SU-DHL-6 (cell line): ENCODE measurements around the gene ACYP1.

Experiments used
- H2AFZ ChIP-seq: fragments of 200-600 bp; sonication (generic); 2 replicates; pipeline ENCODE4 v1.6.1; 2014; ENCODE audit warnings: low read depth, mild to moderate bottlenecking, moderate library complexity, mixed read lengths, antibody characterized with exemption, low read length; ENCODE audit not compliant: severe bottlenecking
- H3F3A ChIP-seq: fragments of 200-600 bp; shearing (Covaris generic); 2 replicates; pipeline ENCODE4 v1.6.0; 2016; ENCODE audit warnings: antibody characterized with exemption, mild to moderate bottlenecking; ENCODE audit not compliant: insufficient read depth
- H3K27ac ChIP-seq: fragments of 200-600 bp; sonication (generic); 2 replicates; pipeline ENCODE4 v1.5.1; 2016; ENCODE audit warnings: low read depth, mild to moderate bottlenecking, low read length, moderate library complexity, mixed read lengths
- H3K27me3 ChIP-seq: fragments of 200-600 bp; sonication (generic), shearing (Covaris generic); 2 replicates; pipeline ENCODE4 v1.6.0; 2014; ENCODE audit warnings: mild to moderate bottlenecking, low read length
- H3K36me3 ChIP-seq: fragments of 200-600 bp; sonication (generic); 2 replicates; pipeline ENCODE4 v1.6.1; 2014; ENCODE audit warnings: mild to moderate bottlenecking, low read length, mixed read lengths
- H3K4me2 ChIP-seq: fragments of 300-600, 200-600 bp; shearing (Covaris generic), sonication (generic); 2 replicates; pipeline ENCODE4 v1.6.0; 2014; ENCODE audit warnings: low read length, low read depth, mild to moderate bottlenecking; ENCODE audit not compliant: poor library complexity, severe bottlenecking
- H3K4me3 ChIP-seq: fragments of 200-600 bp; sonication (generic); 2 replicates; pipeline ENCODE4 v1.5.1; 2014; ENCODE audit warnings: antibody characterized with exemption, low read length, mild to moderate bottlenecking, mixed read lengths; ENCODE audit not compliant: insufficient read depth, poor library complexity, severe bottlenecking
- H3K79me2 ChIP-seq: fragments of 200-600 bp; sonication (generic); 2 replicates; pipeline ENCODE4 v1.6.1; 2014; ENCODE audit warnings: mild to moderate bottlenecking, low read length, moderate library complexity; ENCODE audit not compliant: insufficient read depth
- H3K9ac ChIP-seq: fragments of 200-600 bp; sonication (generic); 2 replicates; pipeline ENCODE4 v1.7.0; 2014; ENCODE audit warnings: mild to moderate bottlenecking, low read length
- H3K9me2 ChIP-seq: fragments of 200-600 bp; sonication (generic); replicated peaks from 2 replicates; pipeline ENCODE4 v1.6.1; 2014; ENCODE audit warnings: low read length; ENCODE audit not compliant: insufficient read depth
- H3K9me3 ChIP-seq: fragments of 200-600 bp; sonication (generic); 2 replicates; pipeline ENCODE4 v1.6.1; 2014; ENCODE audit warnings: low read length, mixed read lengths; ENCODE audit not compliant: insufficient read depth
- H4K20me1 ChIP-seq: fragments of 200-600 bp; sonication (generic); 2 replicates; pipeline ENCODE4 v1.6.1; 2014; ENCODE audit warnings: low read depth, mild to moderate bottlenecking, antibody characterized with exemption, low read length, moderate library complexity, mixed read lengths
- EZH2phosphoT487 ChIP-seq: fragments of 200-600 bp; sonication (generic), shearing (Covaris generic); conservative IDR thresholded peaks from 2 replicates; pipeline ENCODE4 v1.6.1; 2018; ENCODE audit warnings: mild to moderate bottlenecking, antibody characterized with exemption, low read length, moderate library complexity, mixed read lengths
- TF ChIP-seq, protein P1 (sequence below): fragments of 200-600 bp; sonication (generic); IDR thresholded peaks from one replicate; pipeline ENCODE4 v1.5.1; 2017; ENCODE audit warnings: antibody characterized with exemption, mild to moderate bottlenecking, low read length, moderate library complexity; ENCODE audit not compliant: insufficient read depth, poor library complexity, severe bottlenecking

The ACYP1 gene

DNA sequence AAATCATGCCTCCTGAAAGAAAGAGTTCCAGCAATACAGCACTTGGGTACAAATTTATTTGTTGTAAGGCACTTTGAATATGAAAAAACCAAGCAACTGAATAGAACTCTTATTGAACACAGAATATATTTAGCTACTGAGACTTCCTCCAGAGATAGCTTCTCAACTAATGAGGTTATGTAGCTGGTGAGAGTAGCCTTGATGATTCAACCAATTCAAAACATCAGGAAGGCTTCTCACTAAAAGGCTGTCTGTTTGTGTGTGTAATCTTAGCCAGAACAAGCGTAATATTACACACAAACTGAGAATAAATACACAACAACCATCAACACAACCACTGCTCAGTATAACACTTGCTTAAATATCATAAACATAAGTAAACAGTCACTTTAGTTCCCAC, 40.7 kb downstream of the ACYP1 start:
- Histone ChIP-seq H3K27me3 (no peaks in the 10 kb centered on the region), H3K27ac (no peak overlapping the region), H3K36me3 (peaks cover 23% of the 10 kb centered on the region; the same call in 1 of the 2 replicates), H3K9ac (no peak overlapping the region), H3K79me2 (no peaks in the 10 kb centered on the region), H4K20me1 (no peaks in the 10 kb centered on the region), H3K9me2 (no peaks in the 10 kb centered on the region), H3K4me2 (no peak overlapping the region), H3K9me3 (no peaks in the 10 kb centered on the region), H3K4me3 (no peak overlapping the region), H2AFZ (no peak overlapping the region), H3F3A (no peaks in the 10 kb centered on the region; the same call in 1 of the 2 replicates)
- no peak for TF ChIP-seq EZH2phosphoT487
- TF ChIP-seq, protein P1, sequence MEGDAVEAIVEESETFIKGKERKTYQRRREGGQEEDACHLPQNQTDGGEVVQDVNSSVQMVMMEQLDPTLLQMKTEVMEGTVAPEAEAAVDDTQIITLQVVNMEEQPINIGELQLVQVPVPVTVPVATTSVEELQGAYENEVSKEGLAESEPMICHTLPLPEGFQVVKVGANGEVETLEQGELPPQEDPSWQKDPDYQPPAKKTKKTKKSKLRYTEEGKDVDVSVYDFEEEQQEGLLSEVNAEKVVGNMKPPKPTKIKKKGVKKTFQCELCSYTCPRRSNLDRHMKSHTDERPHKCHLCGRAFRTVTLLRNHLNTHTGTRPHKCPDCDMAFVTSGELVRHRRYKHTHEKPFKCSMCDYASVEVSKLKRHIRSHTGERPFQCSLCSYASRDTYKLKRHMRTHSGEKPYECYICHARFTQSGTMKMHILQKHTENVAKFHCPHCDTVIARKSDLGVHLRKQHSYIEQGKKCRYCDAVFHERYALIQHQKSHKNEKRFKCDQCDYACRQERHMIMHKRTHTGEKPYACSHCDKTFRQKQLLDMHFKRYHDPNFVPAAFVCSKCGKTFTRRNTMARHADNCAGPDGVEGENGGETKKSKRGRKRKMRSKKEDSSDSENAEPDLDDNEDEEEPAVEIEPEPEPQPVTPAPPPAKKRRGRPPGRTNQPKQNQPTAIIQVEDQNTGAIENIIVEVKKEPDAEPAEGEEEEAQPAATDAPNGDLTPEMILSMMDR = no peak

DNA sequence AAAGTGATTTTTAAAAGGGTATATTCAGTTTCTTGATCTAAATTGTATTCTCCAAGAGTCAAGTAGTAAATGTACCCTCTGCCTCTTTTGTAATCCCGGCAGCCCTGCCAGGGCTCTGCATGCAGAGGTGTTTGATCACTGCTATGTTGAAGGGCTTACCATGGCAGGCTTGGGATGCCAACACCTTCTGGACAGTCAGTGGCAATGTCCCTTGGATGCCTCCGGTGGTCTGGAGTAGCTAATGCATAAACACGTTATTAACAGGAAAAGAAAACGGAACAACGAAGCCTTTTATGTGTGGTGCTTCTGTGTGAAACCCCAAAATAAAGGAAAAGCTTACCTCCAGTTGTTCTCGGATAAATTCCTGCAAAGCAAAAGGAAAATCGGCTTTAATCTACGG, 41.2 kb downstream of the ACYP1 start:
- Histone ChIP-seq H3K79me2 (no peaks in the 10 kb centered on the region), H3K9me3 (no peaks in the 10 kb centered on the region), H2AFZ (no peak overlapping the region), H3K27me3 (no peaks in the 10 kb centered on the region), H4K20me1 (no peaks in the 10 kb centered on the region), H3K4me3 (no peak overlapping the region), H3K27ac (no peak overlapping the region), H3K9me2 (no peaks in the 10 kb centered on the region), H3K4me2 (no peak overlapping the region), H3K36me3 (peaks cover 21% of the 10 kb centered on the region; the same call in 1 of the 2 replicates), H3K9ac (no peak overlapping the region), H3F3A (no peaks in the 10 kb centered on the region; the same call in 1 of the 2 replicates)
- TF ChIP-seq EZH2phosphoT487 = no peak
- TF ChIP-seq, protein P1 = no peak

DNA sequence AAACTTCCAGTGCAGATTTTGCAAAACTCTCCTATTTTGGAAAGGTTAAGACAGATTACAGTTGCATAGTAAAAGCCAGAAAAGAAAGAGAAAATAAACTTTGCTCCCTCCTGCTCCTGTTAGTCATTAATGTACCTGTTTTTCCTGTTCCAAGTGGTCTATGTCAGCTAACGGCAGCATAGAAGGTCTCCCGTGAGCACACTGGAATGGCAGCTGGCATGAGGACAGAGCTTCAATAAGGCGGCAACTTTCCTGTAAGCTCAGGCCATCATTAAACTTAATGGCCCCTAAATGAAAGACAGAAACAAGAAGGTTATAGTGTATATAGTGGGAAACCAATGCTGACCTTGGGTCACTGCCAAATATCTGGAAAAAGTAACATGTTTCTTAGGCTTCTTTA, 45.1 kb downstream of the ACYP1 start:
- H3K27ac ChIP-seq = no peak overlapping the region

More for the DNA sequence above, 45.1 kb downstream of the ACYP1 start:
- TF ChIP-seq EZH2phosphoT487 = no peak
- TF ChIP-seq, protein P1 = no peak
- Histone ChIP-seq H3K4me2 (no peak overlapping the region), H3K36me3 (peaks cover 31% of the 10 kb centered on the region; the same call in 1 of the 2 replicates), H4K20me1 (no peaks in the 10 kb centered on the region), H3K9ac (no peak overlapping the region), H3K9me2 (no peaks in the 10 kb centered on the region), H2AFZ (no peak overlapping the region), H3K27me3 (no peaks in the 10 kb centered on the region), H3K4me3 (no peak overlapping the region), H3K79me2 (no peaks in the 10 kb centered on the region), H3K9me3 (no peaks in the 10 kb centered on the region), H3F3A (no peaks in the 10 kb centered on the region; the same call in 1 of the 2 replicates)
